Liver (tissue), 3 donors: ENCODE results near the gene CACNA1B.

Experiments
- EGR1 ChIP-seq, 2 donors: IDR thresholded peaks; 2 replicates each; pipeline ENCODE4 v1.6.1; 2016 to 2018; ENCODE audit warnings: antibody characterized with exemption in 2 of 2, low read depth in 2 of 2
- FOXA1 ChIP-seq: IDR thresholded peaks from 2 replicates; pipeline ENCODE4 v1.6.1; 2016; ENCODE audit warnings: antibody characterized with exemption
- JUND ChIP-seq, 2 donors: IDR thresholded peaks; 2 replicates each; pipeline ENCODE4 v1.6.1; 2016; ENCODE audit warnings: antibody characterized with exemption in 2 of 2
- RAD21 ChIP-seq, 2 donors: IDR thresholded peaks; 2 replicates each; pipeline ENCODE4 v1.6.1; 2016; ENCODE audit warnings: antibody characterized with exemption in 2 of 2, mild to moderate bottlenecking in 2 of 2
- RXRA ChIP-seq, 2 donors: IDR thresholded peaks; 2 replicates each; pipeline ENCODE4 v1.6.1; 2017 to 2018; ENCODE audit warnings: antibody characterized with exemption in 2 of 2, mild to moderate bottlenecking in 1 of 2
- SP1 ChIP-seq: IDR thresholded peaks from 2 replicates; pipeline ENCODE4 v1.6.1; 2018; ENCODE audit warnings: antibody characterized with exemption, mild to moderate bottlenecking
- TAF1 ChIP-seq: conservative IDR thresholded peaks from 2 replicates; pipeline ENCODE4 v1.6.1; 2016; ENCODE audit warnings: antibody characterized with exemption, mild to moderate bottlenecking
- YY1 ChIP-seq: IDR thresholded peaks from 2 replicates; pipeline ENCODE4 v1.6.1; 2016; ENCODE audit warnings: antibody characterized with exemption, mild to moderate bottlenecking
- TF ChIP-seq, protein P1 (sequence below): fragments of 150-350 bp; IDR thresholded peaks from 2 replicates; pipeline ENCODE4 v1.5.1; 2017; ENCODE audit warnings: improper control_type of control experiment, low read depth, low read length; ENCODE audit not compliant: missing input control
- TF ChIP-seq, protein P2 (sequence below): IDR thresholded peaks from 2 replicates; pipeline ENCODE4 v1.6.1; 2016; ENCODE audit warnings: antibody characterized with exemption
- TF ChIP-seq, protein P3 (sequence below): IDR thresholded peaks from 2 replicates; pipeline ENCODE4 v1.6.1; 2016; ENCODE audit warnings: antibody characterized with exemption, mild to moderate bottlenecking
- donor health status: healthy.
- donor health status: healthy.

DNA sequence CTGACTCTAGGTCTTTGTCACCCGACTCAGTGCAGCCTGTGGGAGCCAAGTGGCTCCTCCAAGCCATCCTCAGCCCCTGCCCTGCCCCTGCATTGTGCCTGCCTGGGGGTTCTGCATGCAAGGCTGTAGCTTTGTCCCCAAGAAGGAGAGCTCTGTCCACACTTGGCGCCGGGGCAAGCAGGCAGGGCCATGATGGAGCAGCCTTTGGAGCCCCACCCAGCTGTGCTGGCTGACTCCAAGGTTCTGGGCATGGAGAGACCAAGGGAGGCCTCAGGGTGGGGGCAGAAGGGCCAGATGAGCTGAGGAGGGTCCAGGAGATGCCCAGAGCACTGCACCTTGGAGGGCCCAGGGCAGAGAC lies 226.2 kb downstream of the CACNA1B start:
- TF ChIP-seq, protein P1, sequence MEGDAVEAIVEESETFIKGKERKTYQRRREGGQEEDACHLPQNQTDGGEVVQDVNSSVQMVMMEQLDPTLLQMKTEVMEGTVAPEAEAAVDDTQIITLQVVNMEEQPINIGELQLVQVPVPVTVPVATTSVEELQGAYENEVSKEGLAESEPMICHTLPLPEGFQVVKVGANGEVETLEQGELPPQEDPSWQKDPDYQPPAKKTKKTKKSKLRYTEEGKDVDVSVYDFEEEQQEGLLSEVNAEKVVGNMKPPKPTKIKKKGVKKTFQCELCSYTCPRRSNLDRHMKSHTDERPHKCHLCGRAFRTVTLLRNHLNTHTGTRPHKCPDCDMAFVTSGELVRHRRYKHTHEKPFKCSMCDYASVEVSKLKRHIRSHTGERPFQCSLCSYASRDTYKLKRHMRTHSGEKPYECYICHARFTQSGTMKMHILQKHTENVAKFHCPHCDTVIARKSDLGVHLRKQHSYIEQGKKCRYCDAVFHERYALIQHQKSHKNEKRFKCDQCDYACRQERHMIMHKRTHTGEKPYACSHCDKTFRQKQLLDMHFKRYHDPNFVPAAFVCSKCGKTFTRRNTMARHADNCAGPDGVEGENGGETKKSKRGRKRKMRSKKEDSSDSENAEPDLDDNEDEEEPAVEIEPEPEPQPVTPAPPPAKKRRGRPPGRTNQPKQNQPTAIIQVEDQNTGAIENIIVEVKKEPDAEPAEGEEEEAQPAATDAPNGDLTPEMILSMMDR: no peak
- TF ChIP-seq, protein P2, sequence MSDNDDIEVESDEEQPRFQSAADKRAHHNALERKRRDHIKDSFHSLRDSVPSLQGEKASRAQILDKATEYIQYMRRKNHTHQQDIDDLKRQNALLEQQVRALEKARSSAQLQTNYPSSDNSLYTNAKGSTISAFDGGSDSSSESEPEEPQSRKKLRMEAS: no peak
- no peak for TF ChIP-seq FOXA1
- TF ChIP-seq EGR1 (IDR thresholded peaks at IDR 0.05; ENCODE audit: low read depth in 2 of 2): no peak
- no peak for TF ChIP-seq JUND (IDR thresholded peaks at IDR 0.05)
- no peak for TF ChIP-seq SP1
- TF ChIP-seq RAD21 (IDR thresholded peaks at IDR 0.05): no peak
- TF ChIP-seq TAF1: no peak
- TF ChIP-seq, protein P3, sequence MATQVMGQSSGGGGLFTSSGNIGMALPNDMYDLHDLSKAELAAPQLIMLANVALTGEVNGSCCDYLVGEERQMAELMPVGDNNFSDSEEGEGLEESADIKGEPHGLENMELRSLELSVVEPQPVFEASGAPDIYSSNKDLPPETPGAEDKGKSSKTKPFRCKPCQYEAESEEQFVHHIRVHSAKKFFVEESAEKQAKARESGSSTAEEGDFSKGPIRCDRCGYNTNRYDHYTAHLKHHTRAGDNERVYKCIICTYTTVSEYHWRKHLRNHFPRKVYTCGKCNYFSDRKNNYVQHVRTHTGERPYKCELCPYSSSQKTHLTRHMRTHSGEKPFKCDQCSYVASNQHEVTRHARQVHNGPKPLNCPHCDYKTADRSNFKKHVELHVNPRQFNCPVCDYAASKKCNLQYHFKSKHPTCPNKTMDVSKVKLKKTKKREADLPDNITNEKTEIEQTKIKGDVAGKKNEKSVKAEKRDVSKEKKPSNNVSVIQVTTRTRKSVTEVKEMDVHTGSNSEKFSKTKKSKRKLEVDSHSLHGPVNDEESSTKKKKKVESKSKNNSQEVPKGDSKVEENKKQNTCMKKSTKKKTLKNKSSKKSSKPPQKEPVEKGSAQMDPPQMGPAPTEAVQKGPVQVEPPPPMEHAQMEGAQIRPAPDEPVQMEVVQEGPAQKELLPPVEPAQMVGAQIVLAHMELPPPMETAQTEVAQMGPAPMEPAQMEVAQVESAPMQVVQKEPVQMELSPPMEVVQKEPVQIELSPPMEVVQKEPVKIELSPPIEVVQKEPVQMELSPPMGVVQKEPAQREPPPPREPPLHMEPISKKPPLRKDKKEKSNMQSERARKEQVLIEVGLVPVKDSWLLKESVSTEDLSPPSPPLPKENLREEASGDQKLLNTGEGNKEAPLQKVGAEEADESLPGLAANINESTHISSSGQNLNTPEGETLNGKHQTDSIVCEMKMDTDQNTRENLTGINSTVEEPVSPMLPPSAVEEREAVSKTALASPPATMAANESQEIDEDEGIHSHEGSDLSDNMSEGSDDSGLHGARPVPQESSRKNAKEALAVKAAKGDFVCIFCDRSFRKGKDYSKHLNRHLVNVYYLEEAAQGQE: no peak
- no peak for TF ChIP-seq YY1
- no peak for TF ChIP-seq RXRA (IDR thresholded peaks at IDR 0.05)
